Measurements from ENCODE around the gene MGMT.

The MGMT gene

GRCh38 chr10:129744134-129745111, 277.4 kb downstream of the MGMT start:
- DNase-seq, result no peak

GRCh38 chr10:129745186-129745750, 278.2 kb downstream of the MGMT start:
- no peak for DNase-seq

- peak; percentile 37 for DNase-seq
Observed at GRCh38 chr10:129754211-129755050, 287.4 kb downstream of the MGMT start.

GRCh38 chr10:129755158-129755591, 288.1 kb downstream of the MGMT start:
- no peak for DNase-seq

- DNase-seq, result no peak
Observed at GRCh38 chr10:129755621-129756020, 288.6 kb downstream of the MGMT start.

- DNase-seq, result no peak
Observed at GRCh38 chr10:129756912-129757901, 290.2 kb downstream of the MGMT start.

GRCh38 chr10:129758207-129759021, 291.4 kb downstream of the MGMT start:
- DNase-seq, result no peak

GRCh38 chr10:129759214-129760002, 292.4 kb downstream of the MGMT start:
- no peak for DNase-seq

GRCh38 chr10:129760003-129760315, 292.9 kb downstream of the MGMT start:
- DNase-seq, result no peak

- DNase-seq, result no peak
Observed at GRCh38 chr10:129760416-129760815, 293.4 kb downstream of the MGMT start.

- no peak for DNase-seq
Observed at GRCh38 chr10:129761197-129761972, 294.3 kb downstream of the MGMT start.

GRCh38 chr10:129761981-129762956, 295.2 kb downstream of the MGMT start:
- no peak for DNase-seq

GRCh38 chr10:129764011-129764900, 297.2 kb downstream of the MGMT start:
- DNase-seq, result no peak

- no peak for DNase-seq
Observed at GRCh38 chr10:129764901-129765663, 298.0 kb downstream of the MGMT start.

GRCh38 chr10:129765664-129766550, 298.9 kb downstream of the MGMT start:
- DNase-seq, result no peak

Data from NCI-H82 (cell line).